H54 (cell line): ENCODE measurements around the gene PPIE.
A peak's percentile ranks its signal among the peaks of the same experiment; 100 is the strongest.

Experiments used
- DNase-seq: peaks from one replicate; pipeline ENCODE4 v3.0.0; 2011; ENCODE audit warnings: low spot score, mixed read lengths; ENCODE audit not compliant: insufficient read length
- FAIRE-seq: peaks from 3 replicates; lab custom pipeline; 2011; peaks lifted over from hg19 to GRCh38; lab: Jason Lieb, UNC
- POLR2A ChIP-seq: IDR thresholded peaks from 2 replicates; pipeline ENCODE4 v1.6.1; 2011; ENCODE audit warnings: low read depth, mild to moderate bottlenecking, low read length

Gene PPIE

GRCh38 chr1:39701049-39701439 is 37.6 kb upstream of the PPIE start:
- TF ChIP-seq POLR2A = no peak
- FAIRE-seq (no peak), DNase-seq (no peak)

GRCh38 chr1:39704757-39705156 is 33.9 kb upstream of the PPIE start:
- FAIRE-seq = no peak
- TF ChIP-seq POLR2A = no peak
- DNase-seq = no peak

GRCh38 chr1:39707506-39707905 is 31.2 kb upstream of the PPIE start:
- no peak for FAIRE-seq
- no peak for TF ChIP-seq POLR2A
- DNase-seq = no peak

GRCh38 chr1:39711104-39711965 is 27.3 kb upstream of the PPIE start:
- no peak for TF ChIP-seq POLR2A

GRCh38 chr1:39711966-39712340 is 26.7 kb upstream of the PPIE start:
- TF ChIP-seq POLR2A = no peak
- no peak for DNase-seq
- FAIRE-seq = no peak

More at GRCh38 chr1:39711104-39711965, 27.3 kb upstream of the PPIE start:
- no peak for FAIRE-seq
- no peak for DNase-seq

- FAIRE-seq = no peak
- DNase-seq = no peak
- TF ChIP-seq POLR2A = no peak
Measured at GRCh38 chr1:39713557-39713956, 25.1 kb upstream of the PPIE start.

- FAIRE-seq (no peak), DNase-seq (no peak)
- TF ChIP-seq POLR2A = no peak
Measured at GRCh38 chr1:39717809-39718208, 20.9 kb upstream of the PPIE start.

- peak; percentile 84 for FAIRE-seq
- no peak for TF ChIP-seq POLR2A
- DNase-seq = no peak
Measured at GRCh38 chr1:39720094-39720999, 18.3 kb upstream of the PPIE start.

GRCh38 chr1:39721664-39722063 is 17.0 kb upstream of the PPIE start:
- DNase-seq (no peak), FAIRE-seq (no peak)
- TF ChIP-seq POLR2A = no peak

- DNase-seq (no peak), FAIRE-seq (peak; percentile 57)
- no peak for TF ChIP-seq POLR2A
Measured at GRCh38 chr1:39722495-39722894, 16.2 kb upstream of the PPIE start.

GRCh38 chr1:39726600-39726999 is 12.1 kb upstream of the PPIE start:
- no peak for DNase-seq
- no peak for FAIRE-seq
- TF ChIP-seq POLR2A = no peak

GRCh38 chr1:39727221-39727931 is 11.3 kb upstream of the PPIE start:
- TF ChIP-seq POLR2A = no peak

GRCh38 chr1:39727932-39728317 is 10.8 kb upstream of the PPIE start:
- no peak for DNase-seq
- FAIRE-seq = no peak
- TF ChIP-seq POLR2A = no peak

More at GRCh38 chr1:39727221-39727931, 11.3 kb upstream of the PPIE start:
- DNase-seq (no peak), FAIRE-seq (no peak)
